Panc1 (cell line): Measurements from ENCODE around the gene CDH23. TPM values are rescaled to one million over a fixed set of nuclear protein-coding genes. Genes with fewer than 3 reads are reported as not detected.

ENCODE experiments used
- ATAC-seq: fragments of 200-7000 bp; cut with Tn5 transposase; 2 replicates; pipeline ENCODE4 v1.9.1; 2020; ENCODE audit warnings: mild to moderate bottlenecking, moderate library complexity
- BruUV-seq: library from RNA; stranded (reverse); fragments of 400-500 nt; replicated peaks from 2 replicates; lab custom pipeline; 2021; lab: Mats Ljungman, UMichigan
- CTCF ChIA-PET: fragments of 300-600 bp; sonication (Branson Sonifier 250); formaldehyde crosslinking; loops from one replicate; lab custom pipeline; 2022; ENCODE audit warnings: antibody characterized with exemption; lab: Charles Lee
- POLR2A ChIA-PET: fragments of 300-600 bp; sonication (Branson Sonifier 250); formaldehyde crosslinking; loops from one replicate; lab custom pipeline; 2022; ENCODE audit warnings: antibody characterized with exemption; lab: Charles Lee
- DNase-seq: peaks from one replicate; pipeline ENCODE4 v3.0.0-alpha.2; 2010; ENCODE audit warnings: low read depth, low spot score
- H3K27ac ChIP-seq: 2 replicates; pipeline ENCODE4 v1.5.1; 2011; ENCODE audit warnings: mild to moderate bottlenecking, low read length, inconsistent platforms
- H3K27me3 ChIP-seq: fragments of 200-500 bp; sonication (Bioruptor generic); 2 replicates; pipeline ENCODE4 v1.6.0; 2014; ENCODE audit warnings: low read length, inconsistent platforms; ENCODE audit not compliant: control insufficient read depth, insufficient read depth
- H3K36me3 ChIP-seq: fragments of 200-500 bp; sonication (Bioruptor generic); 2 replicates; pipeline ENCODE4 v1.5.1; 2014; ENCODE audit warnings: inconsistent platforms, mild to moderate bottlenecking, low read length, moderate library complexity; ENCODE audit not compliant: control insufficient read depth, insufficient read depth
- H3K4me1 ChIP-seq: 2 replicates; pipeline ENCODE4 v1.5.1; 2011; ENCODE audit warnings: inconsistent platforms, mild to moderate bottlenecking, low read length, moderate library complexity; ENCODE audit not compliant: control insufficient read depth, insufficient read depth
- H3K4me3 ChIP-seq, 2 experiments: 2 replicates each; pipeline ENCODE4 v1.5.1; 2011 to 2012; ENCODE audit warnings: low read depth in 2 of 2, low read length in 2 of 2, mild to moderate bottlenecking in 2 of 2, inconsistent platforms in 1 of 2, moderate library complexity in 1 of 2
- H3K9me3 ChIP-seq: fragments of 200-500 bp; sonication (Bioruptor generic); 2 replicates; pipeline ENCODE4 v1.5.1; 2014; ENCODE audit warnings: low read depth, mild to moderate bottlenecking, inconsistent platforms, low read length, moderate library complexity; ENCODE audit not compliant: control insufficient read depth, insufficient read depth
- CTCF ChIP-seq: fragments of 450-650 bp; IDR thresholded peaks from 2 replicates; pipeline ENCODE4 v1.5.1; 2017; ENCODE audit warnings: mild to moderate bottlenecking
- POLR2AphosphoS5 ChIP-seq: IDR thresholded peaks from 2 replicates; pipeline ENCODE4 v1.6.1; 2012; ENCODE audit warnings: mild to moderate bottlenecking, low read depth, low read length, moderate library complexity
- REST ChIP-seq, 2 experiments: IDR thresholded peaks; 2 replicates each; pipeline ENCODE4 v1.6.1; 2011 to 2012; ENCODE audit warnings: low read depth in 2 of 2, control low read depth in 1 of 2, low read length in 1 of 2, mild to moderate bottlenecking in 1 of 2, moderate library complexity in 1 of 2; ENCODE audit not compliant: insufficient read depth in 1 of 2
- SIN3A ChIP-seq: IDR thresholded peaks from 2 replicates; pipeline ENCODE4 v1.6.1; 2012; ENCODE audit warnings: low read depth, mild to moderate bottlenecking, low read length, moderate library complexity, borderline replicate concordance; ENCODE audit not compliant: insufficient read depth
- TCF7L2 ChIP-seq: IDR thresholded peaks from 2 replicates; pipeline ENCODE4 v1.6.1; 2011; ENCODE audit warnings: mild to moderate bottlenecking, low read depth, low read length, inconsistent platforms
- in situ Hi-C: cut with HindIII; loops from 2 replicates; pipeline ENCODE4 v1.10.0; 2016; ENCODE audit warnings: low sequenced_read_pairs, low pct_unique_long_range_greater_than_20kb
- intact Hi-C: fragments of 100-400 bp; cut with micrococcal nuclease; formaldehyde crosslinking; loops from one replicate; pipeline ENCODE4 v1.10.0; 2022; ENCODE audit not compliant: unreplicated experiment
- total RNA-seq: library from RNA; stranded (reverse); gene quantifications from one replicate; pipeline ENCODE4 v1.2.1, GENCODE V29; 2021; ENCODE audit not compliant: unreplicated experiment

Gene CDH23
- total RNA-seq, 1 experiment from 2014 or later = 2.7 TPM

- ATAC-seq = no peak
- Histone ChIP-seq H3K9me3 (no peaks in the 10 kb centered on the region), H3K4me1 (no peaks in the 10 kb centered on the region), H3K4me3 (no peak overlapping the region), H3K27ac (no peak overlapping the region), H3K36me3 (no peaks in the 10 kb centered on the region), H3K27me3 (peaks cover 12% of the 10 kb centered on the region)
- in situ Hi-C loops = no loop called here
- no TSS peak for BruUV-seq
- DNase-seq = no peak
- TF ChIP-seq TCF7L2 (no peak), CTCF (no peak), SIN3A (no peak), POLR2AphosphoS5 (no peak), REST (IDR thresholded peaks at IDR 0.05; ENCODE audit: insufficient read depth in 1 of 2, low read depth in 2 of 2, low read length in 1 of 2) (no peak)
- ChIA-PET CTCF (interaction anchor here (0.7 kb wide), 1 partner anchor 115 kb away, joined by 4 read pairs; no protein-coding TSS in a partner anchor), POLR2A (no interaction called here)
- intact Hi-C loops = no loop called here
These were observed 193.2 kb downstream of the CDH23 start for GRCh38 chr10:71589617-71590551.

GRCh38 chr10:71590781-71591350 is 194.1 kb downstream of the CDH23 start:
- ChIA-PET CTCF (interaction anchor here (0.7 kb wide), 1 partner anchor 114 kb away, joined by 4 read pairs; no protein-coding TSS in a partner anchor), POLR2A (no interaction called here)

More at GRCh38 chr10:71590781-71591350, 194.1 kb downstream of the CDH23 start:
- Histone ChIP-seq H3K4me1 (no peaks in the 10 kb centered on the region), H3K27ac (no peak overlapping the region), H3K9me3 (no peaks in the 10 kb centered on the region), H3K36me3 (no peaks in the 10 kb centered on the region), H3K4me3 (no peak overlapping the region), H3K27me3 (peaks cover 12% of the 10 kb centered on the region)
- ATAC-seq (no peak), DNase-seq (no peak)
- no peak for TF ChIP-seq SIN3A
- TF ChIP-seq POLR2AphosphoS5 = no peak
- no peak for TF ChIP-seq TCF7L2
- no peak for TF ChIP-seq REST (IDR thresholded peaks at IDR 0.05; ENCODE audit: insufficient read depth in 1 of 2, low read depth in 2 of 2, low read length in 1 of 2)
- no peak for TF ChIP-seq CTCF
- no TSS peak for BruUV-seq
- in situ Hi-C loops (no loop called here), intact Hi-C loops (no loop called here)
